H1 (cell line): ENCODE results near the gene SLC26A9. TPM values are rescaled to one million over a fixed set of nuclear protein-coding genes. Genes with fewer than 3 reads are reported as not detected.

Experiments
- CBX5 ChIP-seq: fragments of 300-800, 300-1000 bp; sonication (generic); IDR thresholded peaks from 2 replicates; pipeline ENCODE4 v1.7.1; 2016; ENCODE audit warnings: antibody characterized with exemption, low read length, low read depth
- CREB1 ChIP-seq: IDR thresholded peaks from 2 replicates; pipeline ENCODE4 v1.6.1; 2012; ENCODE audit warnings: inconsistent platforms
- CTBP2 ChIP-seq: IDR thresholded peaks from 2 replicates; pipeline ENCODE4 v1.7.0; 2011; ENCODE audit warnings: borderline replicate concordance, mild to moderate bottlenecking, moderate library complexity, mixed read lengths, low read length; ENCODE audit not compliant: insufficient read depth, insufficient read length
- MAFK ChIP-seq: IDR thresholded peaks from 2 replicates; pipeline ENCODE4 v1.6.1; 2012; ENCODE audit warnings: low read depth, mild to moderate bottlenecking, improper control_type of control experiment, low read length
- POLR2AphosphoS5 ChIP-seq: IDR thresholded peaks from 2 replicates; pipeline ENCODE4 v1.6.1; 2011; ENCODE audit warnings: low read depth, low read length
- RNF2 ChIP-seq: fragments of 200-900, 300-1000 bp; sonication (generic); IDR thresholded peaks from 2 replicates; pipeline ENCODE4 v1.7.1; 2016; ENCODE audit warnings: borderline replicate concordance, low read depth, mild to moderate bottlenecking, antibody characterized with exemption, low read length; ENCODE audit not compliant: poor library complexity, severe bottlenecking; ENCODE audit errors: missing control alignments
- RXRA ChIP-seq: IDR thresholded peaks from 2 replicates; pipeline ENCODE4 v1.6.1; 2011; ENCODE audit warnings: low read depth, mild to moderate bottlenecking, low read length, moderate library complexity; ENCODE audit not compliant: insufficient read depth
- SIN3A ChIP-seq, 2 experiments: IDR thresholded peaks in 1 of 2; conservative IDR thresholded peaks in 1 of 2; 2 replicates each; pipeline ENCODE4 v1.6.1; 2011 to 2012; ENCODE audit warnings: low read length in 2 of 2, improper control_type of control experiment in 1 of 2, low read depth in 1 of 2, mild to moderate bottlenecking in 1 of 2
- ZNF274 ChIP-seq: IDR thresholded peaks from 2 replicates; pipeline ENCODE4 v1.7.0; 2012; ENCODE audit warnings: low read length, borderline replicate concordance; ENCODE audit errors: extremely low read depth
- polyA plus RNA-seq, 7 experiments: library from polyadenylated mRNA; depleted of rRNA in 3 of 7; stranded (reverse) in 5 of 7; unstranded in 2 of 7; fragments of >200 nt in 5 of 7; fragments of 200-250 nt in 2 of 7; gene quantifications; 1 replicate in 5 of 7; 2 replicates in 1 of 7; 4 replicates in 1 of 7; pipeline versions ENCODE4 v1.2.1 to v1.2.3, GENCODE V29; 2011 to 2013; ENCODE audit warnings: missing spikeins in 2 of 7, mixed read lengths in 2 of 7
- total RNA-seq: library from RNA; stranded (reverse); fragmentation: NEBNext Ultra II Directional; extraction: Animal tissue kit (Norgen Biotek cat#: 25700); gene quantifications from 2 replicates; pipeline ENCODE4 v1.2.1, GENCODE V29; 2021
- TF ChIP-seq, protein P1 (sequence below): fragments of 300-600 bp; sonication (generic); IDR thresholded peaks from 2 replicates; pipeline ENCODE4 v1.7.1; 2012; ENCODE audit warnings: low read length, moderate library complexity, mild to moderate bottlenecking, inconsistent platforms; ENCODE audit not compliant: insufficient replicate concordance

SLC26A9 gene
- total and polyA plus RNA-seq, 2 of the 8 experiments (the other 6 are each of a cell fraction or from before 2014, with no cell fraction given), result not detected

DNA sequence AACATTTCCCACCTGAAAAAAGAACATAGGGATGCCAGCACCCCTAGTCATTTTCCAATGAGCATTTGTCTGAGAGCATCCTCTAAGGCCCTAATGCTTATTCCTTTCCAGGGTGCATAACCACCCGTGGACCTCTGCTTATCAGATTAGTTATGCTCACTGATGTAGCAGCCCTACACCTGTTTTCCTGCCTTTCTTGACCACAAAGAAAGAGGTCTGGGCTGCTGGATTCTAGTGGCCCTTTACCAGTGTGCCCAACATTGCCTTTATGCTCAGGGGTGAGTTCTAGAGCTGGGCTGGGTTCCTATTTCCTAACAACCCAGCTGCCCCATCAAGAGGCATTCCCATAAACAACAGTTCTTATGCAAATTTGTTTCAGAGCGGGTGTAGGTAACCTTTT, 73.0 kb downstream of the SLC26A9 start (continued):
- TF ChIP-seq, protein P1, sequence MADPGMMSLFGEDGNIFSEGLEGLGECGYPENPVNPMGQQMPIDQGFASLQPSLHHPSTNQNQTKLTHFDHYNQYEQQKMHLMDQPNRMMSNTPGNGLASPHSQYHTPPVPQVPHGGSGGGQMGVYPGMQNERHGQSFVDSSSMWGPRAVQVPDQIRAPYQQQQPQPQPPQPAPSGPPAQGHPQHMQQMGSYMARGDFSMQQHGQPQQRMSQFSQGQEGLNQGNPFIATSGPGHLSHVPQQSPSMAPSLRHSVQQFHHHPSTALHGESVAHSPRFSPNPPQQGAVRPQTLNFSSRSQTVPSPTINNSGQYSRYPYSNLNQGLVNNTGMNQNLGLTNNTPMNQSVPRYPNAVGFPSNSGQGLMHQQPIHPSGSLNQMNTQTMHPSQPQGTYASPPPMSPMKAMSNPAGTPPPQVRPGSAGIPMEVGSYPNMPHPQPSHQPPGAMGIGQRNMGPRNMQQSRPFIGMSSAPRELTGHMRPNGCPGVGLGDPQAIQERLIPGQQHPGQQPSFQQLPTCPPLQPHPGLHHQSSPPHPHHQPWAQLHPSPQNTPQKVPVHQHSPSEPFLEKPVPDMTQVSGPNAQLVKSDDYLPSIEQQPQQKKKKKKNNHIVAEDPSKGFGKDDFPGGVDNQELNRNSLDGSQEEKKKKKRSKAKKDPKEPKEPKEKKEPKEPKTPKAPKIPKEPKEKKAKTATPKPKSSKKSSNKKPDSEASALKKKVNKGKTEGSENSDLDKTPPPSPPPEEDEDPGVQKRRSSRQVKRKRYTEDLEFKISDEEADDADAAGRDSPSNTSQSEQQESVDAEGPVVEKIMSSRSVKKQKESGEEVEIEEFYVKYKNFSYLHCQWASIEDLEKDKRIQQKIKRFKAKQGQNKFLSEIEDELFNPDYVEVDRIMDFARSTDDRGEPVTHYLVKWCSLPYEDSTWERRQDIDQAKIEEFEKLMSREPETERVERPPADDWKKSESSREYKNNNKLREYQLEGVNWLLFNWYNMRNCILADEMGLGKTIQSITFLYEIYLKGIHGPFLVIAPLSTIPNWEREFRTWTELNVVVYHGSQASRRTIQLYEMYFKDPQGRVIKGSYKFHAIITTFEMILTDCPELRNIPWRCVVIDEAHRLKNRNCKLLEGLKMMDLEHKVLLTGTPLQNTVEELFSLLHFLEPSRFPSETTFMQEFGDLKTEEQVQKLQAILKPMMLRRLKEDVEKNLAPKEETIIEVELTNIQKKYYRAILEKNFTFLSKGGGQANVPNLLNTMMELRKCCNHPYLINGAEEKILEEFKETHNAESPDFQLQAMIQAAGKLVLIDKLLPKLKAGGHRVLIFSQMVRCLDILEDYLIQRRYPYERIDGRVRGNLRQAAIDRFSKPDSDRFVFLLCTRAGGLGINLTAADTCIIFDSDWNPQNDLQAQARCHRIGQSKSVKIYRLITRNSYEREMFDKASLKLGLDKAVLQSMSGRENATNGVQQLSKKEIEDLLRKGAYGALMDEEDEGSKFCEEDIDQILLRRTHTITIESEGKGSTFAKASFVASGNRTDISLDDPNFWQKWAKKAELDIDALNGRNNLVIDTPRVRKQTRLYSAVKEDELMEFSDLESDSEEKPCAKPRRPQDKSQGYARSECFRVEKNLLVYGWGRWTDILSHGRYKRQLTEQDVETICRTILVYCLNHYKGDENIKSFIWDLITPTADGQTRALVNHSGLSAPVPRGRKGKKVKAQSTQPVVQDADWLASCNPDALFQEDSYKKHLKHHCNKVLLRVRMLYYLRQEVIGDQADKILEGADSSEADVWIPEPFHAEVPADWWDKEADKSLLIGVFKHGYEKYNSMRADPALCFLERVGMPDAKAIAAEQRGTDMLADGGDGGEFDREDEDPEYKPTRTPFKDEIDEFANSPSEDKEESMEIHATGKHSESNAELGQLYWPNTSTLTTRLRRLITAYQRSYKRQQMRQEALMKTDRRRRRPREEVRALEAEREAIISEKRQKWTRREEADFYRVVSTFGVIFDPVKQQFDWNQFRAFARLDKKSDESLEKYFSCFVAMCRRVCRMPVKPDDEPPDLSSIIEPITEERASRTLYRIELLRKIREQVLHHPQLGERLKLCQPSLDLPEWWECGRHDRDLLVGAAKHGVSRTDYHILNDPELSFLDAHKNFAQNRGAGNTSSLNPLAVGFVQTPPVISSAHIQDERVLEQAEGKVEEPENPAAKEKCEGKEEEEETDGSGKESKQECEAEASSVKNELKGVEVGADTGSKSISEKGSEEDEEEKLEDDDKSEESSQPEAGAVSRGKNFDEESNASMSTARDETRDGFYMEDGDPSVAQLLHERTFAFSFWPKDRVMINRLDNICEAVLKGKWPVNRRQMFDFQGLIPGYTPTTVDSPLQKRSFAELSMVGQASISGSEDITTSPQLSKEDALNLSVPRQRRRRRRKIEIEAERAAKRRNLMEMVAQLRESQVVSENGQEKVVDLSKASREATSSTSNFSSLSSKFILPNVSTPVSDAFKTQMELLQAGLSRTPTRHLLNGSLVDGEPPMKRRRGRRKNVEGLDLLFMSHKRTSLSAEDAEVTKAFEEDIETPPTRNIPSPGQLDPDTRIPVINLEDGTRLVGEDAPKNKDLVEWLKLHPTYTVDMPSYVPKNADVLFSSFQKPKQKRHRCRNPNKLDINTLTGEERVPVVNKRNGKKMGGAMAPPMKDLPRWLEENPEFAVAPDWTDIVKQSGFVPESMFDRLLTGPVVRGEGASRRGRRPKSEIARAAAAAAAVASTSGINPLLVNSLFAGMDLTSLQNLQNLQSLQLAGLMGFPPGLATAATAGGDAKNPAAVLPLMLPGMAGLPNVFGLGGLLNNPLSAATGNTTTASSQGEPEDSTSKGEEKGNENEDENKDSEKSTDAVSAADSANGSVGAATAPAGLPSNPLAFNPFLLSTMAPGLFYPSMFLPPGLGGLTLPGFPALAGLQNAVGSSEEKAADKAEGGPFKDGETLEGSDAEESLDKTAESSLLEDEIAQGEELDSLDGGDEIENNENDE, result no peak
- TF ChIP-seq SIN3A (conservative IDR thresholded peaks at IDR 0.05 in 1 of 2, IDR thresholded peaks at IDR 0.05 in 1 of 2; ENCODE audit: low read depth in 1 of 2, low read length in 2 of 2), result no peak
- TF ChIP-seq CREB1, result no peak
- TF ChIP-seq CBX5, result no peak
- TF ChIP-seq ZNF274, result no peak
- TF ChIP-seq MAFK, result no peak
- no peak for TF ChIP-seq RXRA
- no peak for TF ChIP-seq POLR2AphosphoS5
- TF ChIP-seq RNF2, result no peak
- no peak for TF ChIP-seq CTBP2
